HG03064 (cell line): ENCODE results near the gene EPB41.
A peak's percentile ranks its signal among the peaks of the same experiment; 100 is the strongest.

Experiments used
- ATAC-seq: cut with Tn5 transposase; IDR thresholded peaks from one replicate; pipeline ENCODE4 v1.9.1; 2021; ENCODE audit warnings: low read depth; ENCODE audit not compliant: unreplicated experiment

EPB41 gene

DNA sequence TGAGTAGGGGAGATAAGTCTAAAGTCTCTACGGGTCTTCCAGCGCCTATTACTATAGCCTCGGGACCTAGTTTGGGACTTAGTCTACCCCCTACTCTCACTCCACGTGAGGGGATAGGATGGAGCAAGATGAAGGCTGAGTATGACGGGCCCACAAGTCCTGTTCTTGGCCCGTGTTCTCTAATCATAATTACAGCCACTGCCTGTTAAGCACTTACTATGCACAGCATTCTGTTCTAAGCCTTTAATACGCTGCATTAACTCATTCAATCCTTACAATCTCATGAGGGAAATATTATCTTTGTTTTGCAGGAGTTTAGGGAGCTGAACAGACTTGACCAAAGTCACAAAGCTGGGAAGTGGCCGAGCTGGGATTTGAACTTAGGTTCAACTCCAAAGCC, 23.9 kb upstream of the EPB41 start:
- ATAC-seq, result no peak

DNA sequence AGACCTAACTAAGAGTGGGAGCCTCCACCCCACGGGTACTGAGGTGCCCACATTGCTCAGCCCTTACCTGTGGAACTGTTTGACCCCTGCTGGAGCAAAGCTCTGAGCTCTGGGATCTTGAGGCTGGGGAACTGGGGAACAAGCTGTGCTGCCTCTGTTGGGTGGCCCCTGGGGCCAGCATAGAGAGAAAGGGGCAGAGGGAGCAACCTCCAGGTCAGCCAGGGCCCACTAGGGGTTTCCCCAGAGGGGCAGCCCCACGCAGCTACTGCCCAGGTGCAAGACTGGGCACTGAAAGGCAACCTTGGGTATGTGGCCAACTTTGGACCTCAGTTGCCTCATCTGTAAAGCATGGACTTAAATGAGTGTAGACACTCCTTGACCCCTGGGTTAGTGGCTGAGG, 23.5 kb upstream of the EPB41 start:
- ATAC-seq, result no peak

DNA sequence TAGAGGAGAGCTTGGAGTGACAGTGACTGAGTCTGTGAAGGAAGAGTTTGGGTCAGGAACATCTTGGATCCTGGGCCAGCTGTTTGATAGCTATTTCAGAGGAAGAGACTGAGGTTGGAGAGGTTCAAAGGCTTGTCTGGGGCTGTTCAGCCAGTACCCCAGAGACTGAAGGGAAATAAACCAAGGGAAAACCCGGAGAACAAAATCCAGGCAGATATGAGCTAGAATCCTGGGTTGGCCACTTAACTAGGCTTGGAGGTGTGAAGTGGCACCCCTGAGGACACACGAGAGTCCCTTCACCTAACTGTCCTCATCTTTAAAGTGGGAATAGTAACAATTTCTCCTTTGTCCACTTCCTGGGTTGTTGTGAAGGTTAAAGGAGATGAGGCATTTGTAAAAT, 23.1 kb upstream of the EPB41 start:
- no peak for ATAC-seq

DNA sequence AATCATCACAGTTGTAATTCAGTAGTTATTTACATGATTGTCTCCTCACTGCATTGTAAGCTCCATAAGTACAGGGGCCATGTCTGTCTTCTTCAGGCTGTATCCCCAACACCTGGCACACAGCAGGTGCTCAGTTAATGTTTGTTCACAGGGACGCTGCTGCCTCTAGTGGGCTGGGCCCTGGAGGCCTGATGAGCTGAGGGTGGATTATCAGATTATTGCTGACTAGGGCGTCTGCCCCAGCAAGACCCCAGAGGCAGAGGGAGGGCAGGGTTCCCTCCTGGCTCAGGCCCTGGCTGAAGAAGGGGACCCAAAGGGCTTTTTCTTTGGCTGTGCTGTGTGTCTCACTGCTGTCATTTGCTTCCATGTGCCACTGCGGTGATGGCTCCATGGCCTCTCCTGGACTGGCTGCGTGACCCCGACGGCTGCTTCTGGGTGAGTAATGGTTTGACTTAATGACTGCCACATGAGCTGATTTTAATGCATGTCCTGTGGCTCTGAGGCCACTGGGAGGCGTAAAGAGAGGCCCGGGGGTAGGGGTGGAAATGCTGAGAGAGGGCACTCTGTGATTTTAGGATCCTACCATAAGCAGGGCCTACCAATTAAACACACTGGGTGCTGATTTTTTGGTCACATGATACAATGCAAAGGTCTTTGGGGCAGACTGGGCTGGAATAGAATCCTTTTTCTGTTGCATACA, 20.8 kb upstream of the EPB41 start:
- no peak for ATAC-seq

DNA sequence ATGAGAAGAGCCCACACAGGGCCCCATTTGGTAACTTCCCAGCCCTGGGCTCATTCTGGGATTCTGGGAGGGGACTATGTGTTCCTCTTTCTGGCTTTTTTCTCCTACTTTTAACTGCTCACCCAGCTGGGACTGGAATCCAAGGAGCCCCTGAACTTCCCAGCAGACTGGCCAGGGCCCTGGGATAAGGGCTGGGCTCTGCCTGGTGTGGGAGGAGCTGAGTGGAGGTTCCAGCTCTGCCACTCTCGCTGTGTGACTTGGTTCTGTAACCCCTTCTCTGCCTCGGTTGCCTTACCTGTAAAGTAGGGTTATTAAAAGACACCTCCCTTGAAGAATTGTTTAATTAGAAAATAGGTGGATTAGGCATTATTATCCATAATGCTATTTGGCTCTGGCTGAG, 19.6 kb upstream of the EPB41 start:
- no peak for ATAC-seq

DNA sequence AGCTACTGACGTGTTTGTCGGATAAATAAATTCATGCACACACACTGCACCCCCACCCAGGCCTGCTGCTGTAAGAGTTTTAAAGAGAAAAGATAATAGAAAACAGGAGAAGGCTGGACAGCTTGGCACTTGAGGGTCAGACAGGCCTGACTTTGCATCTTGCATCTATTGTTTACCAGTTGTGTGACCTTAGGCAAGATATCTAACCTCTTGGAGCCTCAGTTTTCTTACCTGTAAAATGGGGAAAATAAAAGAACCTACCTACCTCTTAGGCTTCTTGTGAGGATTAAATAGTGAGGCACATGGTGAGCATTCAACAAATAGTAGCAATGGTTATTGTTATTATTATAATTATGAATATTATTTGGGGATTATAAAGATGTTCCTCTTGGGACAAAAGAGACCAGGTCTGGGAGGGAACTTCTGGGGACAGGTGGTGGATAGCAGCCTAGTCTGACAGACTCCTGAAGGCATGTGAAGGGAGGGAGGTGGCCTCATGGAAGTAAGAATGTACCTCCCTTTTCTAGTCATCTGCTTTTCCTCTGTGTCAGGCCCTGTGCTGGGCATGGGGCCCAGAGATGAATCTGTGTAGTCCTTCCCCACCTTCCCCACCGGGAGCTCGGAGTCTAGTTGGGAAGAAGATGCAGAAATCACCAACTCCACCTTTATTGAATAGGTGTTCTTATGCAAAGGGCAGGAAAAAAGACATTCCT, 18.3 kb upstream of the EPB41 start:
- ATAC-seq, result no peak

DNA sequence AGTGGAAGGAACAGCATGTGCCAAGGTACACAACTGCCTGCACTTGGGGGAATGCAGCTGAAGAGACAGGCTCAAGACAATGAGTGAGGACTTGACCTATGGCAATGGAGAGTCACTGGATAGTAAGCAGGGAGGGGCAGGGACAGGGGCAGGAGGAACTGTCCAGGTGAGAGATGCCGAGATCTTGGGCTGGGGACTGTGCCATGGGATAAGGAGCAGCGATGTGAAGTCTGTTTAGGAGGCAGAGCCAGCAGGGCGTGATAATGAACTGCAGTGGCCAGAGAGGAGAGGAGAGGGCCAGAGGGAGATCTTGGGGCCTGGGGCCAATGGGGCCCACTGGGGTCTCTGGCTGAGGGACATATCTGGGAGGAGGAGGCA, 17.8 kb upstream of the EPB41 start:
- ATAC-seq, result no peak

DNA sequence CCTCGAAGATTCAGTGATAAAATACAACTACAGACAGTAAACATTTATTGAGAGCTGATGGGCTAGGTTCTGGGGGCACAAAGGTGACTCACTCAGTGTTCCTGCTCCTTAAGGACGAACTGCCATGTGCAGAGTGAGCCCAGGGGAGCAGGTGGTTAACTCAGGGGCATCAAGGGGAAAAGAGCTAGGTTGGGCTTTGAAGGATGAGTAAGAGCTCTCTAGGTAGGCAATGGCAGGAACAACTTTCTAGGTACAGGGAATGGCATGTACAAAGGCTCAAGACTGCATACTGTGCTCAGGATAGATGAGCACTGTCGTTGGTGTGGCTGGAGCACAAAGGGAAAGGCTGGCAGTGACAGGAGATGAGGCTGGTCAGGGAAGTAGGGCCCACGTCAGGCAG, 16.6 kb upstream of the EPB41 start:
- no peak for ATAC-seq

DNA sequence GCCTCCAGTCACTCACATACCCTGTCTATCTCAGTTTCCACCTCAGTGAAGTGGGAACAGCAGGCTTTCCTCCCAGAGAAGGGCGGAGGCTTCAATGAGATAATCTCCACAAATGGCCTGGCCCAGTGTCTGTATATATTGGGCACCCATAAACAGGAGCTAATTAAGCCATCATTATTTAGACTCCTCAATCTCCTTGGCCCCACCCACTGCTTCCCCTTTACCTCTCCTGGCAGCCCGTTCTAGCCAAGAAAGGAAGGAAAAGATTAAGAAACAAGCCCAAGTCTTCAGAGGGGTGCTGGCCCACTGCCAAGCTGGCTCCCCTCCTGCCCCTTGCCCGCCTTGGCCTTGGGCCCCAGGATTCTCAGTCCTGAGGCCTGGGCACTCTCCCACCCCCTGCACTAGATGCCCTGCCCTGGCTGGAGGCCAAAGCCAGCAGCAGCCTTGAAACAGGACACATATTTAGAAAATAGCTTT, 15.9 kb upstream of the EPB41 start:
- no peak for ATAC-seq

DNA sequence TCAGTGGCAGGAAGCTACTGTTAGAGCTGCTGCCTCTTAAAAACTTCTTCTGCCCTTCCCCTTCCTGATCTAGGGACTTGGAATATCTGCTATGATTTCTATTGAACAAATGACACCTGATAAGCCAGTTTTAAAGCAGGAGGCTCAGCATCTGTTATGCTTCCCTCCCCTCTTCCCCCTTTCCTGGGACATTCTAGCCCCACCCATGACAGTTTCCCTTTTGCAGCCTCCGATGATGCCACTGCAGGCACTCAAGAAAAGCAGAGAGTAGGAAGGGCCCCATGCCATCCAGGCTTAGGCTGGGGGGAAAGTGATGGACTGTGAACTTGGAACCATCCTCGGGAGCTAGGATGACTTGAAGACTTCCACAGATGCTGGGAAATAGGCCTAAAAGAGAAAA, 15.1 kb upstream of the EPB41 start:
- ATAC-seq, result no peak

DNA sequence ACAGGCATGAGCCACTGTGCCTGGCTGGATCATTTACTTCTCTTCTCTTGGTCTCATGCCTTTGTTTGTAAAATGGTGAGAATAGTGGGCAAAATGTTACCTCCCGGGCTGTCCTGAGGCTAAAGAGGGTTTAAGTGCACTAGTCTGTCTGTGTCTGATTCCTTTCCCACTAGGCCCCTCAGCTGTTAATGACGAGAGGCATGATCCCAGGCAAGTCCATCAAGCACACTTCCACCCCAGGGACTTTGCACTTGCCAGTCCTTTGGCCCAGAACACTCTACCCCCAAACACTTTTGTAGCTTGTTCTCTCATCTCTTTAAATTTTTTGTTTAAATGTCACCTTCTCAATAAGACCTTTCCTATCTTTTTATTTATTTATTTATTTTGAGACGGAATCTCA, 13.8 kb upstream of the EPB41 start:
- no peak for ATAC-seq

DNA sequence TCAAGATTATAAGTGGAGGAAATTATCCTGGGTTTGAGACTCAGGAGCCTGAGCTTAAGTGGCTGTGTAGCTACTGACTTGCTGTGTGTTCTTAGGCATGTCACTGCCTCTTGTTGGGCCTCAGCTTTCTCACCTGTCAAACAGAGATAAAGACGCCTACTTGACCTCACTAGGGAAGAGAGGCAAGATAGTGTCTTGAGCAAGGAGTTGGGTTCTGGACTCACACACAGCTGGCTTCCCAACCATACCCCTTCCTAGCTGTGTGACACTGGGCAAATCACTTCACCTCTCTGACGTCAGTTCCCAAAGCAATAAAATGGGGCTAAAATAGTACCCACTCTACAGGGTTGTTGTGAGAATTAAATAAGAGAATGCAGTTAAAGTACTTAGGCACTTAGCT, 11.6 kb upstream of the EPB41 start:
- no peak for ATAC-seq

DNA sequence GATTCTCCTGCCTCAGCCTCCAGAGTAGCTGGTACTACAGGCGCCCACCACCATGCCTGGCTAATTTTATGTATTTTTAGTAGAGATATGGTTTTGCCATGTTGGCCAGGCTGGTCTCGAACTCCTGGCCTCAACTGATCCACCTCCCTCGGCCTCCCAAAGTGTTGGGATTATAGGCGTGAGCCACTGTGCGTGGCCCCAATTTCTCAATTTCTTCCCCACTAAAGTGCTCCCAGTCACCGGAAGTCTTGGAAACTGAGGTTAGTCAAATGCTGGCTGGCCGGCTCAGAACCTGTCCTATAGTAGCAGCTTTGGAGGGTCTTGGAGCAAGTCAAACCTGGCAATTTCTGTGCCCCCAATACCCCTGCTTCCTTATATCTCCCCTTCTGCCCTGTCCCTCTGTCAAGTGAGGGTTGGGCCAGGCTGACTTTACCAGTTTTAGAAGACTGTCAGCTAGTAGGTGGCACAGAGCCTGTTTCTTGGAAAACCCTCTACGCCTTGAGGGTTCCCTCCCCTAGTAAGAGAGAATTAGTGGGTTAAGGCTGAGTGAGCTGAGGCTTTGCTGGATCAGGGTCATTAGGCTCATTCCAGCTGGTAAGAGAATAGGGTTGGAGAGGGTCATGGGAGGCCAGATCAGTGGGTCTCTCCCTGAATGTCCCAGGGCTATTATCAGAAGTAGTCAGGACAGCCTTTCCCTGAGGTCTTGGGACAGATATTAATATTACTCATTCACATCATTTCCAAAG, 8.3 kb upstream of the EPB41 start:
- no peak for ATAC-seq

DNA sequence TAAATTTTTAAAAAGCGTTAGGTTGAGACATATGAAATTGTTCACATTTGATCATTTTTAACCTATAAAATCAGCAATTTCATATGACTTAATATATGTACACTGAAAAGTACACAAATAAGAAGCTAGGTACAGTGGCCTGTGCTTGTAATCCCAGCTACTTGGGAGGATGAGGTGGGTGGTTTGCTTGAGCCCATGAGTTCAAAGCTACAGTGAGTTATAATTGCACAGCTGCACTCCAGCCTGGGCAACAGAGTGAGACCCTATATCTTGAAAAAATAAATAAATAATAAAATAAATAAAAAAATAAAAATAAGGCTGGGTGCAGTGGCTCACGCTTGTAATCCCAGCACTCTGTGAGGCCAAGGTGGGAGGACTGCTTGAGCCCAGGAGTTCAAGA, 5.2 kb upstream of the EPB41 start:
- ATAC-seq, result no peak

DNA sequence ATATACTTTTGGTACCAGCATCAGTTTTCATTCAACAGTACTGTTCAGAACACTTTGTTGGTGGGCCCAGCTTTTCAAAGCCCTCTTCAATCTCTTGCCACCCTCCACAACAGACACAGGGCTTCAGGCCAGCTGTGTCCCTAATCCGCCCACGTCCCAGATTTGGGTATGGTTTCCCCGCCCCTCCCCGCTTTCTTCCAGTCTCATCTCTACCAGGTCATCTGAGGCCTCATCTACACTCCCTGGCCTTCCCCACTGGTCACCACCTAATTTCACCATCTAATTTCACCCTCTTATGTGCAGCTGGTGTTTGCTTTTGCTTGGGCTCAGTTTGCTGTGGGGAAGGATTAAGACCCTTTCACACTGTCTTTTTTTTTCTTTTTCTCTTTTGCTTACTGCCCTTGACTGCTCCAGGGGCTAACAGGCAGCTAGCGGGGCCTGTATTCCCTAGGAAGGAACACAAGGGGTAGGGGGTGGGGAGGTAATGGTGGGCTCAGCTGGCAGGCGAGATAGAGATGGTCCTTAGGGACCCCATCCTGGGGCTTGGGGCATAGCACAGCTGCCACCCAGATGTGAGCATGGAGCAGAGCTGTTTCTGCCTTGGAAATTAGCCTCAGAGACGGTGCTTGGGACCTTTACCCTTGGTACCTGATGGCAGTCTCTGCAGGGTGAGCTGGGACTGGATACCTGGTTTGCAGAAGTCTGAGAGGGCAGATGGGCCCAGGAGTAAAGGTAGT, 3.8 kb upstream of the EPB41 start:
- no peak for ATAC-seq

DNA sequence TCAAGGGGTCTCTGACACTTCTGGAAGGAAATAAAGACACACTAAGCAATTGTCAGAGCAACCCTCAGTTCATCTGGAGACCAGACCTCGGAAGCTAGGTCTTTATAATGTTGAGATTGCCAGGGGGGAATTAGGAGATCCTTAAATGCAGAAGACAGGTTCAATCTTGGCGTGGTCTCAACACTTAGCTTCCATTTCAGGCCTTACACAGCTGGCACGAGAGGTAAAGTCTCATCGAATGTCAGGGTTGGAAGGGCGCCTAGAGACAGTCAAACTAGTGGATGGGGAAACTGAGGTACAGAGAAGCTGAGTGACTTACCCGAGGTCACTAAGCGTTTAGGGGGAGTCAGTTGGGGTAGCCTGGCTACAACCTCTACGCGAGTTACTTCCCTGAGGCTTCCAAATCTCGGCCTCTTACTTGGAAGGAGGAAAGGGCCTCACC, 562 bp upstream of the EPB41 start:
- no peak for ATAC-seq

DNA sequence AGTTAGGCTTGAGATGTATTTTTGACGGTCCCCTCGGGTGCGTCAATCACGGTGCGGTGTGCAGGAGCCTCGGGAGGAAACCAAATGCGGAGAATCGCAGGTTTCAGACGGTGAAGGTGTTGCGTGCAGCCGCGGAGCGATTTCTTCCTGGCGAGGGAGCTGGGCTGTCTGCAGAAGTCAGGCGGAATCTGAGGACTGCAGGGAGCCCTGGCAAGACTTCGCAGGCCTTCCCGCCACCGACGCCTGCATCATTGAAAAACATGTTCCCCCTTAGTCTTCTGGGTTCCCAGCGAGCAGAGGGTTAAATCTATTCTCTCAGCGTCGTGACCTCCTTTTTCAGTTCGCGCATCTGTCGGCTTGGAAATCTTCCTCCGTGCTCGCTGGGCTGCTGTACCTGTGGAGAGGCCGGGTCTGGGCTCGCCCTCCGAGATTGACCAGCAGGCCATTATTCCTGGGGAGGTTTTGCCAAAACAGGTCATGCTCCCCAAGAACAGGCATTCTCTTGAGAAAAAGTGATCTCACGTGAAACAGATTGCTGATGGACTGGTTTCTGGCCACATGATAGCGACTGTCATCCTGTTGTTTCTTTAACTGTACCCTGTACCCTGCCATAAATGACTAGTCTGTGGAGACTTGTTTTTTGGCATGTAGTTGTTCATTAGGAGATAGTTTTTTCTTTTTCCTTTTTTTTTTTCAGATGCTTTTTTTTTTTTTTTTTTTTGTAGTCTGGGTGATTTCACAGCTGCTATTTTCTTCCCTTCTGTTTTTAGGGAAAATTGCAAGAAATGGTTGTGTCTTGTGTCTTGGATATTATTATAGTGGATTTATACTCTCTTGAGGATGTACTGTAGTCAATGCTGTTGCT, 894 bp downstream of the EPB41 start:
- peak; percentile 10 for ATAC-seq

DNA sequence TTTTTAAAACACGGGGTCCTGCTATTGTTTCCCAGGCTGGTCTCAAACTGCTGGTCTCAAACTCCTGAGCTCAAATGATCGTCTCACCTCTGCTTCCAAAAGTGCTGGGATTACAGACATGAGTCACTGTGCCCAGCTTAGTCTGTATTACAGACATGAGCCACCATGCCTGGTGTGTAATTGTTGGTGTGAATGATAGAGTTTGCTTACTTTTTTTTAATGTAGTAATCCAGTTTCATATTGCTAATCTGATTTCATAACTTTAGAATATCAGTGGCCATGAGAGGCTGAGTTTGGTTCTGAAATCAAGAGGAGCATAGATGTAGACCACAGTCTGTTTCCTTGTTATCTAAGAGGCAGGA, 3.4 kb downstream of the EPB41 start:
- no peak for ATAC-seq

DNA sequence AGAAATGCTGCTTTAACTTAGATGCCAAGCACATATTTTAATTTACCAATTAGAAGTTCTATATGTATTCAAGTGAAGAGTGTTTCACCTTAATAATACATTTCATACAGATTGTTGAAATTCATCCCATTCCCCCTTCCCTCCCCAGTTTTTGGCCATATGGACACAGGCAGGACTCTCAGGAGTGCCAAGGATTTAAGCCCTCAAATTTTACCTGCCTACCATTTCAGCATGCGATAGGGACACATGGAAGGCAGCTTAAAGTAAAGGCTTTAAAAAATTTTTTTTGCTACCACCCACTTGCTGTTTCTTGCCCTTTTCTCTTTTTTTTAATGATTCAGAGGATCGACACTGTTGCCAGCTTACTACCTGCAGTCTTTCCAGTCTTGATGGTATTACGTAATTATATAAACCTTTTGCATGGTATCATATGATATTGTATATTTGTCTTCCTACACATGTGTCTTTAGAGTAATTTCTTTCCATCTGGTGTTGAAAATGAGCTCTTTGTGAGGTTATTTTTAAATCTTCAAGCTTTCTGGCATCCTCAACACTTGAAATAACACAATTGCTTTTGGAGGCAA, 7.0 kb downstream of the EPB41 start:
- no peak for ATAC-seq
